ENCODE measurements around the gene CLIP1. TPM values are rescaled to one million over a fixed set of nuclear protein-coding genes. Genes with fewer than 3 reads are reported as not detected.

The CLIP1 gene
- total and polyA plus RNA-seq, 7 experiments from 2014 or later = 13.6 to 89.3 (median 56.6) TPM

GRCh38 chr12:122336015-122336946, 86.2 kb downstream of the CLIP1 start:
- peak in 8 of 9 donors; percentile 16 to 43 (median 33) for DNase-seq
- intact Hi-C loops (cut with micrococcal nuclease) = loop anchor here (1.0 to 10.0 kb wide), 5 partner anchors 20 to 419 kb away; partner anchors contain the start of gene DENR (in 1 of the 2)
- Mint-ChIP-seq H3K4me1 (peaks cover 5 to 18% (median 12%) of the 10 kb centered on the region in 7 donors), H3K27ac (peak overlapping the region in 7 of 9 donors; percentile 38 to 82 (median 71)), H3K4me3 (peak overlapping the region in 2 of 10 donors; percentile 21 to 32), H3K36me3 (peaks cover 5 to 35% (median 19%) of the 10 kb centered on the region in 5 donors), H3K9me3 (no peaks in the 10 kb centered on the region), H3K27me3 (no peaks in the 10 kb centered on the region)
- Histone ChIP-seq H3K9me3 (ENCODE audit: control insufficient read depth in 2 of 3, low read length in 3 of 3) (no peaks in the 10 kb centered on the region), H3K4me3 (ENCODE audit: low read length) (no peak overlapping the region), H3K27me3 (ENCODE audit: control insufficient read depth in 2 of 2, insufficient read depth in 2 of 2, low read length in 2 of 2) (no peaks in the 10 kb centered on the region), H3K27ac (ENCODE audit: low read depth, low read length) (no peak overlapping the region), H3K4me1 (ENCODE audit: control insufficient read depth in 2 of 2, insufficient read depth in 2 of 2, low read length in 2 of 2) (no peaks in the 10 kb centered on the region), H3K36me3 (ENCODE audit: control insufficient read depth in 2 of 3, insufficient read depth in 3 of 3, low read length in 3 of 3) (peaks cover 4 to 39% (median 9%) of the 10 kb centered on the region in 3 experiments)
- POLR2A ChIA-PET = no interaction called here
- CTCF ChIA-PET = interaction anchor here (0.6 to 1.8 kb wide), 9 partner anchors 9 to 236 kb away, joined by 3 to 7 read pairs (median 4); no protein-coding TSS in a partner anchor
- ATAC-seq = peak; percentile 57

- no peaks in the 10 kb centered on the region for H3K4me1 ChIP-seq (ENCODE audit: control insufficient read depth in 2 of 2, insufficient read depth in 2 of 2, low read length in 2 of 2)
- Mint-ChIP-seq H3K27me3 (no peaks in the 10 kb centered on the region), H3K27ac (peak overlapping the region in 2 of 9 donors; percentile 40 to 46), H3K9me3 (no peaks in the 10 kb centered on the region), H3K4me3 (no peak overlapping the region), H3K4me1 (peaks cover 5 to 16% (median 12%) of the 10 kb centered on the region in 7 donors), H3K36me3 (peaks cover 0 to 24% (median 13%) of the 10 kb centered on the region in 5 donors)
- no peak overlapping the region for H3K4me3 ChIP-seq (ENCODE audit: low read length)
- H3K27me3 ChIP-seq (ENCODE audit: control insufficient read depth in 2 of 2, insufficient read depth in 2 of 2, low read length in 2 of 2) = no peaks in the 10 kb centered on the region
- ATAC-seq (no peak), DNase-seq (no peak)
- intact Hi-C loops (cut with micrococcal nuclease) = loop anchor here (10.0 kb wide), 2 partner anchors 141 to 421 kb away; partner anchors contain the start of gene DENR (in 1 of the 2)
- H3K9me3 ChIP-seq (ENCODE audit: control insufficient read depth in 2 of 3, low read length in 3 of 3) = no peaks in the 10 kb centered on the region
- H3K36me3 ChIP-seq (ENCODE audit: control insufficient read depth in 2 of 3, insufficient read depth in 3 of 3, low read length in 3 of 3) = peaks cover 5 to 37% (median 9%) of the 10 kb centered on the region in 3 experiments
- H3K27ac ChIP-seq (ENCODE audit: low read depth, low read length) = no peak overlapping the region
- CTCF ChIA-PET = interaction anchor here (0.6 to 1.4 kb wide), 2 partner anchors 67 to 138 kb away, joined by 3 to 4 read pairs; partner anchors contain the start of gene VPS33A
- POLR2A ChIA-PET = no interaction called here
These were observed 89.1 kb downstream of the CLIP1 start for GRCh38 chr12:122333142-122334087.

GRCh38 chr12:122327494-122328385, 94.7 kb downstream of the CLIP1 start:
- Histone ChIP-seq H3K27ac (ENCODE audit: low read depth, low read length) (peak overlapping the region; percentile 47), H3K36me3 (ENCODE audit: control insufficient read depth in 2 of 3, insufficient read depth in 3 of 3, low read length in 3 of 3) (peaks cover 5 to 37% (median 6%) of the 10 kb centered on the region in 3 experiments)

GRCh38 chr12:122327014-122327413, 95.5 kb downstream of the CLIP1 start:
- H3K27ac Mint-ChIP-seq = peak overlapping the region; percentile 82 to 99 (median 90)
- peaks cover 0 to 1% (median 0%) of the 10 kb centered on the region in 11 donors for H3K9me3 Mint-ChIP-seq
- Histone ChIP-seq H3K4me3 (ENCODE audit: low read length) (no peak overlapping the region), H3K27me3 (ENCODE audit: control insufficient read depth in 2 of 2, insufficient read depth in 2 of 2, low read length in 2 of 2) (no peaks in the 10 kb centered on the region), H3K9me3 (ENCODE audit: control insufficient read depth in 2 of 3, low read length in 3 of 3) (no peaks in the 10 kb centered on the region), H3K27ac (ENCODE audit: low read depth, low read length) (peak overlapping the region; percentile 61), H3K36me3 (ENCODE audit: control insufficient read depth in 2 of 3, insufficient read depth in 3 of 3, low read length in 3 of 3) (peaks cover 5 to 42% (median 6%) of the 10 kb centered on the region in 3 experiments), H3K4me1 (ENCODE audit: control insufficient read depth in 2 of 2, insufficient read depth in 2 of 2, low read length in 2 of 2) (peaks cover 0 to 21% of the 10 kb centered on the region in 2 donors)
- no peaks in the 10 kb centered on the region for H3K27me3 Mint-ChIP-seq
- H3K4me1 Mint-ChIP-seq = peaks cover 14 to 25% (median 21%) of the 10 kb centered on the region in 7 donors
- intact Hi-C loops (cut with micrococcal nuclease) = no loop called here
- POLR2A ChIA-PET = interaction anchor here (1.2 kb wide), 1 partner anchor 14 kb away, joined by 3 read pairs; no protein-coding TSS in a partner anchor
- ATAC-seq = no peak
- CTCF ChIA-PET = interaction anchor here (1.5 to 1.8 kb wide), 2 partner anchors 9 to 29 kb away, joined by 5 to 6 read pairs; no protein-coding TSS in a partner anchor
- no peak for DNase-seq
- H3K4me3 Mint-ChIP-seq = peak overlapping the region; percentile 4 to 77 (median 52)
- H3K36me3 Mint-ChIP-seq = peaks cover 13 to 28% (median 20%) of the 10 kb centered on the region in 5 donors

More at GRCh38 chr12:122327494-122328385, 94.7 kb downstream of the CLIP1 start:
- no peak for ATAC-seq
- DNase-seq = no peak
- H3K27me3 ChIP-seq (ENCODE audit: control insufficient read depth in 2 of 2, insufficient read depth in 2 of 2, low read length in 2 of 2) = no peaks in the 10 kb centered on the region
- intact Hi-C loops (cut with micrococcal nuclease) = no loop called here
- no peaks in the 10 kb centered on the region for H3K9me3 ChIP-seq (ENCODE audit: control insufficient read depth in 2 of 3, low read length in 3 of 3)
- peak overlapping the region; percentile 83 to 99 (median 90) for H3K27ac Mint-ChIP-seq
- peak overlapping the region in 8 of 10 donors; percentile 4 to 65 (median 48) for H3K4me3 Mint-ChIP-seq
- H3K4me1 Mint-ChIP-seq = peaks cover 12 to 25% (median 21%) of the 10 kb centered on the region in 7 donors
- H3K4me1 ChIP-seq (ENCODE audit: control insufficient read depth in 2 of 2, insufficient read depth in 2 of 2, low read length in 2 of 2) = peaks cover 0 to 21% of the 10 kb centered on the region in 2 donors
- peaks cover 0 to 1% (median 0%) of the 10 kb centered on the region in 11 donors for H3K9me3 Mint-ChIP-seq
- peaks cover 6 to 24% (median 14%) of the 10 kb centered on the region in 5 donors for H3K36me3 Mint-ChIP-seq
- H3K4me3 ChIP-seq (ENCODE audit: low read length) = no peak overlapping the region
- ChIA-PET POLR2A (interaction anchor here (0.6 to 1.2 kb wide), 3 partner anchors 14 to 518 kb away, joined by 3 read pairs; no protein-coding TSS in a partner anchor), CTCF (interaction anchor here (0.6 to 1.8 kb wide), 5 partner anchors 9 to 1271 kb away, joined by 3 to 6 read pairs (median 5); no protein-coding TSS in a partner anchor)
- no peaks in the 10 kb centered on the region for H3K27me3 Mint-ChIP-seq

GRCh38 chr12:122326586-122326985, 95.9 kb downstream of the CLIP1 start:
- CTCF ChIA-PET = interaction anchor here (1.8 kb wide), 1 partner anchor 10 kb away, joined by 5 read pairs; no protein-coding TSS in a partner anchor
- Mint-ChIP-seq H3K4me3 (peak overlapping the region; percentile 4 to 77 (median 52)), H3K27ac (peak overlapping the region; percentile 82 to 99 (median 90)), H3K9me3 (peaks cover 0 to 1% (median 0%) of the 10 kb centered on the region in 11 donors), H3K27me3 (no peaks in the 10 kb centered on the region), H3K4me1 (peaks cover 14 to 25% (median 21%) of the 10 kb centered on the region in 7 donors), H3K36me3 (peaks cover 13 to 28% (median 20%) of the 10 kb centered on the region in 5 donors)
- peak in 7 of 9 donors; percentile 28 to 51 (median 41) for DNase-seq
- Histone ChIP-seq H3K36me3 (ENCODE audit: control insufficient read depth in 2 of 3, insufficient read depth in 3 of 3, low read length in 3 of 3) (peaks cover 4 to 39% (median 6%) of the 10 kb centered on the region in 3 experiments), H3K27ac (ENCODE audit: low read depth, low read length) (peak overlapping the region; percentile 61), H3K27me3 (ENCODE audit: control insufficient read depth in 2 of 2, insufficient read depth in 2 of 2, low read length in 2 of 2) (no peaks in the 10 kb centered on the region), H3K4me3 (ENCODE audit: low read length) (no peak overlapping the region), H3K9me3 (ENCODE audit: control insufficient read depth in 2 of 3, low read length in 3 of 3) (no peaks in the 10 kb centered on the region), H3K4me1 (ENCODE audit: control insufficient read depth in 2 of 2, insufficient read depth in 2 of 2, low read length in 2 of 2) (peaks cover 0 to 21% of the 10 kb centered on the region in 2 donors)
- peak; percentile 63 for ATAC-seq
- POLR2A ChIA-PET = no interaction called here
- intact Hi-C loops (cut with micrococcal nuclease) = no loop called here
